Measurements from ENCODE around the gene IQCK.
A peak's percentile ranks its signal among the peaks of the same experiment; 100 is the strongest.

Gene IQCK

GRCh38 chr16:19749571-19750080 lies 31.6 kb downstream of the IQCK start:
- no peak for DNase-seq (ENCODE audit: low read depth)

GRCh38 chr16:19751478-19752385 lies 33.7 kb downstream of the IQCK start:
- DNase-seq (ENCODE audit: low read depth): peak; percentile 54
- no peak overlapping the region for H3K4me3 ChIP-seq (ENCODE audit: low read length)
- TF ChIP-seq CTCF (conservative IDR thresholded peaks at IDR 0.05; ENCODE audit: low read depth, low read length): no peak

More at GRCh38 chr16:19749571-19750080, 31.6 kb downstream of the IQCK start:
- TF ChIP-seq CTCF (conservative IDR thresholded peaks at IDR 0.05; ENCODE audit: low read depth, low read length): no peak
- no peak overlapping the region for H3K4me3 ChIP-seq (ENCODE audit: low read length)

- TF ChIP-seq CTCF (conservative IDR thresholded peaks at IDR 0.05; ENCODE audit: low read depth, low read length): no peak
- DNase-seq (ENCODE audit: low read depth): no peak
- H3K4me3 ChIP-seq (ENCODE audit: low read length): no peak overlapping the region
Observed at GRCh38 chr16:19753815-19754643, 36.0 kb downstream of the IQCK start.

- no peak for TF ChIP-seq CTCF (conservative IDR thresholded peaks at IDR 0.05; ENCODE audit: low read depth, low read length)
- DNase-seq (ENCODE audit: low read depth): no peak
- no peak overlapping the region for H3K4me3 ChIP-seq (ENCODE audit: low read length)
Observed at GRCh38 chr16:19754644-19755036, 36.6 kb downstream of the IQCK start.

- H3K4me3 ChIP-seq (ENCODE audit: low read length): no peak overlapping the region
- DNase-seq (ENCODE audit: low read depth): no peak
- no peak for TF ChIP-seq CTCF (conservative IDR thresholded peaks at IDR 0.05; ENCODE audit: low read depth, low read length)
Observed at GRCh38 chr16:19755268-19755667, 37.2 kb downstream of the IQCK start.

GRCh38 chr16:19757026-19757425 lies 39.0 kb downstream of the IQCK start:
- no peak for TF ChIP-seq CTCF (conservative IDR thresholded peaks at IDR 0.05; ENCODE audit: low read depth, low read length)
- DNase-seq (ENCODE audit: low read depth): no peak
- no peak overlapping the region for H3K4me3 ChIP-seq (ENCODE audit: low read length)

Data from retinal pigment epithelial cell (primary cell).